ENCODE results near the gene BUB3. TPM values are rescaled to one million over a fixed set of nuclear protein-coding genes. Genes with fewer than 3 reads are reported as not detected.

The BUB3 gene
- 125 and 184 TPM in 2 replicates for total RNA-seq (ENCODE audit: low replicate concordance)

GRCh38 chr10:123154092-123154710 is at the start of gene BUB3:
TSS of gene BUB3 (plus strand) at chr10:123154402. CDS start at chr10:123154918, 516 bp downstream.

GRCh38 chr10:123135415-123136141 is 18.6 kb upstream of the BUB3 start, which contains the start of gene HMX3:
TSS of gene HMX3 (plus strand) at chr10:123135970. CDS start at chr10:123136051, 81 bp downstream.

GRCh38 chr10:123147635-123148413 is 6.4 kb upstream of the BUB3 start, which contains the start of gene HMX2:
TSS of gene HMX2 (plus strand) at chr10:123148136. CDS start at chr10:123148379, 243 bp downstream.

Other genes with a start within 250 kb of the BUB3 start
- not detected in 2 replicates for gene FAM24A, start 243.8 kb upstream of the BUB3 start, total RNA-seq (ENCODE audit: low replicate concordance)
- gene C10orf88, start 200.2 kb upstream of the BUB3 start, total RNA-seq (ENCODE audit: low replicate concordance): 6.1 and 12.2 TPM in 2 replicates
- gene PSTK, start 174.0 kb upstream of the BUB3 start, total RNA-seq (ENCODE audit: low replicate concordance): 2.7 and 5.5 TPM in 2 replicates
- 1.1 and 2.2 TPM in 2 replicates for gene IKZF5, start 145.6 kb upstream of the BUB3 start, total RNA-seq (ENCODE audit: low replicate concordance)
- gene ACADSB, start 145.4 kb upstream of the BUB3 start, total RNA-seq (ENCODE audit: low replicate concordance): 3.5 and 5.4 TPM in 2 replicates
- gene HMX3, start 18.4 kb upstream of the BUB3 start, total RNA-seq (ENCODE audit: low replicate concordance): not detected in 2 replicates
- gene HMX2, start 6.3 kb upstream of the BUB3 start, total RNA-seq (ENCODE audit: low replicate concordance): not detected in 2 replicates